IPS-NIHi11 (cell line): Measurements from ENCODE around the gene AP1S3.
"Not testable (repeated sequence)": the region's sequence is repeated elsewhere in the genome, so short reads cannot be mapped to it uniquely, and the experiment has no call there.

Experiments used
- DNase-seq: peaks from one replicate; pipeline ENCODE4 v3.0.0; 2012; ENCODE audit warnings: mixed read lengths, low spot score

Gene AP1S3

GRCh38 chr2:223837287-223838061 lies at the start of gene AP1S3:
AP1S3 (minus strand) TSS chr2:223837582; CDS start chr2:223837450, 132 bp downstream.
- peak; percentile 95 for DNase-seq

GRCh38 chr2:223887127-223887526 lies 49.7 kb upstream of the AP1S3 start:
- no peak for DNase-seq

- no peak for DNase-seq
Measured at GRCh38 chr2:223886726-223887125, 49.3 kb upstream of the AP1S3 start.

GRCh38 chr2:223884399-223884798 lies 47.0 kb upstream of the AP1S3 start:
- no peak for DNase-seq

GRCh38 chr2:223882715-223883114 lies 45.3 kb upstream of the AP1S3 start:
- no peak for DNase-seq

- no peak for DNase-seq
Measured at GRCh38 chr2:223880796-223881195, 43.4 kb upstream of the AP1S3 start.

DNA sequence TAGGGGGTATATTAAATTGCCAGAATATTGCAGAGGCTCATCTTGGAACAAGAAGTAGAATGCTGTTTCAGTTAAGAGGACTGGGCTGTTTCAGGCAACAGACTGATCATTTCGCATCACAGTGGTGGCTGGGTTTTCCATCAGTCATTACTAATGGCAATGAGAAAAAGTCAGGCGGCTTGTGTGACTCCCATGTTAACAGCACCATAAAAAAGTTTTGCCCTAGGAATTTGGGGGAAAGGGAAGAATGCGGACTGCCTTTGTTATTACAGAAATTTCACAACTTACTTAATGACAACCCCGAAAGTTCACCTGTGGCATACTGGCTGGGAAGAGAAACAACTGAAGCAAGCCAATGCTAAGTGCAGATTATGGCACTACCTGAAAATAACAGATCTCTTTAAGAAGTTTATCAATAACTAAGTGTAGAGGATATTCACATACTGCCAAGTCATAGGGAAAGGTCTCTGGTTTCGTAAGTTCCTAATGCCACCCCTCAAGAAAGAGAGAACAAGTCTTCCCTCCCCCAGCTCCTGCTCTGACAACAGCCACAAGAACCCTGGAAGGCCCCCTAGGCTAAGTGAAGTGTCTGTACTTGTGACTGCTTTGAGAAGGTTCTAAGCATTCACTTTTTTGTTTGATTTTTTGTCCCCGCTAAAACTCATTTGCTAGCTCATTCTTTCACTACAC lies 40.5 kb upstream of the AP1S3 start:
- DNase-seq: no peak

GRCh38 chr2:223873672-223874071 lies 36.3 kb upstream of the AP1S3 start:
- no peak for DNase-seq

- DNase-seq: not testable (repeated sequence)
Measured at GRCh38 chr2:223872772-223873171, 35.4 kb upstream of the AP1S3 start.

- not testable (repeated sequence) for DNase-seq
Measured at GRCh38 chr2:223871661-223872060, 34.3 kb upstream of the AP1S3 start.

GRCh38 chr2:223870840-223871611 lies 33.6 kb upstream of the AP1S3 start:
- no peak for DNase-seq

DNA sequence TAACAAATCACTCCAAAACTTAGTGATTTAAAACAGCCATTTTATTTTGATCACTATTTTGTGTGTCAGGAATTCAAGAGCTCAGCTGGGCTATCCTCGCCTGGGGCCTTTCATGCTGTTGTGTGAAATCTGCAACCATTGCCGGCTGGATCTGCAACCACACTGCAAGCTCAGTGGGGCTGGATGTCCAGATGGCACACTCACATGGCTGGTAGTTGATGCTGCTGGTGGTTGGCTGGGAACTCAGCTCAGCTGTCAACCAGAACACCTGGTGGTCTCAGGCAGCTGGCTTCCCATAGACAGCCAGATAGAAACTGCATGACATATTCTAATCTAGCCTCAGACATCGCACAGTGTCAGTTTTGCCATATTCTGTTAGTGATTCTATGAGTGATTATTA lies 30.6 kb upstream of the AP1S3 start:
- DNase-seq: no peak

- DNase-seq: no peak
Measured at GRCh38 chr2:223865907-223866508, 28.6 kb upstream of the AP1S3 start.

GRCh38 chr2:223865124-223865523 lies 27.7 kb upstream of the AP1S3 start:
- DNase-seq: no peak

DNA sequence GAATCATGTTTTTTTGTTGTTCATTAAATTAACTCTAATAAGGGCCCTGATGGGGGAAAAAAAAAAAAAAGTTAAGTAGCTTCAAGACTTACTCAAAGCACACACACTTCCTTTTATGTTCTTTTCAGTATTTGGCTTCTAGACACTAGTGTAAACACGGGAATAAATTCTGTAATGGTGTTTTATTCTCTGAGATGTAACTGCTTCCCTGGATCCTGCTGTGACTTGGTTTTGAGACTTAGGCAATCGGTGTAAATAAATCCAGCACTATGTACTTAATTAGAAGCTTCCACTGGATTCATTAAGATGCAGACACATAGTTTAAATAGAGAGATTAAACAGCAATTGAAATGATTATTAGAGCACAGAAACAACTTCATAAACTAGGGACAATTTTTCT lies 26.1 kb upstream of the AP1S3 start:
- no peak for DNase-seq

DNA sequence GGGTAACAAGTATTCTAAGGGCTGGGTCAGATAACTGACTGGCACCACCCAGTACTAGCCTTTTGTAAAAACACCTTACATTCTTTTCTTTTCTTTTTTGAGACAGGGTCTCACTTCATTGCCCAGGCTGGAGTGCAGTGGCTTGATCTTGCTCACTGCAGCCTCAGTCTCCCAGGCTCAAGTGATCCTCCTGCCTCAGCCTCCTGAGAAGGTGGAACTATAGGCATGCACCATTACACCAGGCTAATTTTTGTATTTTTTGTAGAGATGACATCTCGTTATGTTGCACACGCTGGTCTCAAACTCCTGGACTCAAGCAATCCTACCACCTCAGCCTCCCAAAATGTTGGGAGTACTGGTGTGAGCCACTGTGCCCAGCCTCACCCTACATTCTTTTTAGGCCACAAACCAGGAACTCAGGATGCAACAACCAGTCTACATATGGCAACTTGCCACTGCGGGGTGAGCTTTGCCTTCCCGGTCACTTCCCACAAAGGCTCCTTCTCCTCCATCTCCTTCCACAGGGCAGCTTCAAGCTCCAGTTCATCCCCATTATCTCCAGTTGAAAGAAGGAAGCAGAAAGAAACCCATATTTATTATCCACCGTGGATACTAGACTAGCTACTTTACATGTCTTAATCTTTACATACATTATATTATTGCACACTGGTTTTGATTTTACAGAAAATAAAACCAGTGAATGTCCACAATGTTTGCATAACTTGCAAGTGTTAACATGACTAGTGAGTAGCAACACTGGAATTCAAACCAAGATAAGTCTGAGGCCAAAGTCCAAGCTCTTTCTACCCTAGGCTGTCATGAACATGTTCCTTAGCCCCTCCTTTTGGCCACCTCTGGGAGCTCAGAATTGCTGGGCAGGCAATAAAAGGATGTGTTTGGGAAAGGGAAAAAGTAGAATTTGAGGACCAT lies 23.7 kb upstream of the AP1S3 start:
- DNase-seq: no peak

DNA sequence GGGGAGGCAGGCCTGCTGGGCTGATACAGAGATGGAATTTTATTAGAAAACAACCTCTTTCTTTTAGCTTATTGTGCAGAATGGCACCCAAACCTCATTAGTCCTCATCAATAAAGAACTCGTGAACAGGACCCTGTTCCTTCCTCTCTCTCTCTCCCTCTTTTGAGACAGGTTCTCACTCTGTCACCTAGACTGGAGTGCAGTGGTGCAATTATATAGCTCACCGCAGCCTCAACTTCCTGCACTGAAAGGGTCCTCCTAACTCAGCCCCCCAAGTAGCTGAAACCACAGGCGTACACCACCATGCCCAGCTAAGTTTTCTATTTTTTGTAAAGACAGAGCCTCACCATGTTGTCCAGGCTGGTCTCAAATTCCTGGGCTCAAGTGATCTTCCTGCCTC lies 21.7 kb upstream of the AP1S3 start:
- no peak for DNase-seq

- DNase-seq: no peak
Measured at GRCh38 chr2:223856584-223856983, 19.2 kb upstream of the AP1S3 start.

DNA sequence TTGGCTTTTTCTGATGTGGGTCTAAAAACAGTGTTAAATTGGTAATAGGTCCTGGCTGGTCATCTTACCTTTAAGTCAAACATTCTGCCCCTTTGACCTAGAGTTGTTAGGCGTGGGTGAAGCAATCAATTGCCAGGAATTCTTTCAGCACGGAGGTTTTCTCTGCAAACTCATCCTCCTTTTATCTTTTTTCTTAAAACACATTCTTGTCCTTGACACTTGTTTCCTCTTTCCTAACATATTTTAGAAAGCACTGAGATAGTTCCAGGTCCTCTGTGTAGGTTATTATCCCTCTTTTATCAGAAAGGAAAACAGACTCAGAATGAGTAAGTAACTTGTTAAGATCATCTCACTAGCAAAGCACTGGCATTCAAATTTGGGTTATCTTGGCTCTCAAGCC lies 18.6 kb upstream of the AP1S3 start:
- DNase-seq: no peak

GRCh38 chr2:223855426-223855825 lies 18.0 kb upstream of the AP1S3 start:
- DNase-seq: no peak

DNA sequence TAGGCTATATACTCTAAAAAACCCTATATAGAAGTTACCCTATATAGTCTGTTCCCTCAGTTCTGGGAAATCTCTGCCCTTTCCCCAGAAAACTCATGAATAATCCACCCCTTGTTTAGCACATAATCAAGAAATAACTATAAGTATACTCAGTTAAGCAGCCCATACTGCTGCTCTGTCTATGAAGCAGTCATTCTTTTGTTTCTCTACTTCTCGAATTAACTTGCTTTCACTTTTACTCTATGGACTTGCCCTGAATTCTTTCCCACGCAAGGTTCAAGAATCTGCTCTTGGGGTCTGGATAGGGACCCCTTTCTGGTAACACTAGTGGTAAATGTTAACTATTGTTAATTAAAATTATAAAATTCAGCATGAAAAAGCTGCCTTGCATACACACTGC lies 17.4 kb upstream of the AP1S3 start:
- DNase-seq: no peak
